Endodermal cell (in vitro differentiated cells): ENCODE results near the gene SLC29A4. TPM values are rescaled to one million over a fixed set of nuclear protein-coding genes. Genes with fewer than 3 reads are reported as not detected.

Experiments
- DNase-seq: peaks from one replicate; pipeline ENCODE4 v3.0.0-alpha.2; 2017
- H3K27ac ChIP-seq: 2 replicates; pipeline ENCODE4 v1.5.1; 2013; ENCODE audit warnings: mild to moderate bottlenecking, low read depth, low read length, moderate library complexity
- H3K27me3 ChIP-seq: 2 replicates; pipeline ENCODE4 v1.6.1; 2013; ENCODE audit warnings: mild to moderate bottlenecking, low read length, moderate library complexity; ENCODE audit not compliant: insufficient read depth, control insufficient read depth, poor library complexity, severe bottlenecking
- H3K36me3 ChIP-seq: 2 replicates; pipeline ENCODE4 v1.7.0; 2013; ENCODE audit warnings: mild to moderate bottlenecking, low read length, moderate library complexity; ENCODE audit not compliant: control insufficient read depth, insufficient read depth
- H3K4me1 ChIP-seq: one replicate; pipeline ENCODE4 v1.7.0; 2013; ENCODE audit warnings: low read length; ENCODE audit not compliant: control insufficient read depth, insufficient read depth
- H3K4me3 ChIP-seq: 2 replicates; pipeline ENCODE4 v1.5.1; 2013; ENCODE audit warnings: mild to moderate bottlenecking, low read length, moderate library complexity
- H3K9ac ChIP-seq: 2 replicates; pipeline ENCODE4 v1.6.1; 2013; ENCODE audit warnings: mild to moderate bottlenecking, low read length, moderate library complexity; ENCODE audit not compliant: poor library complexity, severe bottlenecking; ENCODE audit errors: extremely low read depth
- H3K9me3 ChIP-seq: 2 replicates; pipeline ENCODE4 v1.6.1; 2013; ENCODE audit warnings: mild to moderate bottlenecking, low read length, moderate library complexity; ENCODE audit not compliant: control insufficient read depth
- H3K27ac Mint-ChIP-seq: 2 replicates; pipeline ENCODE4 v1.8.0; 2020; ENCODE audit warnings: mixed read lengths
- H3K27me3 Mint-ChIP-seq: 2 replicates; pipeline ENCODE4 v1.8.0; 2021; ENCODE audit warnings: mild to moderate bottlenecking, mixed read lengths; ENCODE audit not compliant: insufficient read depth
- H3K36me3 Mint-ChIP-seq: 2 replicates; pipeline ENCODE4 v1.8.0; 2020; ENCODE audit warnings: low read depth, mixed read lengths
- H3K4me1 Mint-ChIP-seq: 2 replicates; pipeline ENCODE4 v1.8.0; 2020; ENCODE audit warnings: mixed read lengths
- H3K4me3 Mint-ChIP-seq: 2 replicates; pipeline ENCODE4 v1.8.0; 2020; ENCODE audit warnings: mild to moderate bottlenecking, moderate library complexity, mixed read lengths
- H3K9me3 Mint-ChIP-seq: 2 replicates; pipeline ENCODE4 v1.8.0; 2020; ENCODE audit warnings: mild to moderate bottlenecking, mixed read lengths
- CTCF ChIP-seq: fragments of 200-600 bp; sonication (generic); conservative IDR thresholded peaks from 2 replicates; pipeline ENCODE4 v1.5.0; 2021; ENCODE audit warnings: antibody characterized with exemption, mild to moderate bottlenecking
- WGBS, 2 experiments: methylation state at CpG; one replicate each; pipeline versions ENCODE4 v1.1.5 to v1.1.7; 2013; ENCODE audit warnings: missing lambda C conversion rate in 2 of 2, mixed read lengths in 1 of 2; ENCODE audit not compliant: insufficient coverage in 1 of 2, insufficient read length in 1 of 2; 5-methylcytosine and 5-hydroxymethylcytosine counted together
- total RNA-seq, 2 donors: library from RNA; stranded (reverse); fragmentation: NEBNext Ultra II Directional in 1 of 2; extraction: Animal tissue kit (Norgen Biotek cat#: 25700) in 1 of 2; gene quantifications; 2 replicates in 1 of 2; 3 replicates in 1 of 2; pipeline ENCODE4 v1.2.1, GENCODE V29; 2021

Gene SLC29A4
- total RNA-seq, 2 donors from 2014 or later = 15.0 to 23.8 TPM

GRCh38 chr7:5324961-5325360 lies 42.2 kb downstream of the SLC29A4 start:
- Histone ChIP-seq H3K4me3 (no peak overlapping the region), H3K27me3 (no peaks in the 10 kb centered on the region), H3K27ac (no peak overlapping the region), H3K4me1 (peaks cover 3% of the 10 kb centered on the region), H3K36me3 (peaks cover 73% of the 10 kb centered on the region), H3K9me3 (peaks cover 3% of the 10 kb centered on the region), H3K9ac (no peak overlapping the region)
- peaks cover 2% of the 10 kb centered on the region for H3K9me3 Mint-ChIP-seq
- no peak for DNase-seq
- WGBS, 2 experiments = 94 to 100% methylated on average over 1 to 10 of the region's 10 CpGs
- no peak overlapping the region for H3K4me3 Mint-ChIP-seq
- TF ChIP-seq CTCF = no peak
- H3K27me3 Mint-ChIP-seq = no peaks in the 10 kb centered on the region
- H3K4me1 Mint-ChIP-seq = no peaks in the 10 kb centered on the region
- H3K27ac Mint-ChIP-seq = no peak overlapping the region
- H3K36me3 Mint-ChIP-seq = peaks cover 61% of the 10 kb centered on the region

GRCh38 chr7:5330288-5330687 lies 47.5 kb downstream of the SLC29A4 start:
- Histone ChIP-seq H3K4me1 (peaks cover 3% of the 10 kb centered on the region), H3K9me3 (no peaks in the 10 kb centered on the region), H3K27ac (no peak overlapping the region), H3K9ac (no peak overlapping the region), H3K27me3 (no peaks in the 10 kb centered on the region), H3K36me3 (peaks cover 72% of the 10 kb centered on the region), H3K4me3 (no peak overlapping the region)
- H3K27ac Mint-ChIP-seq = no peak overlapping the region
- H3K36me3 Mint-ChIP-seq = peaks cover 58% of the 10 kb centered on the region
- no peaks in the 10 kb centered on the region for H3K4me1 Mint-ChIP-seq
- 98 to 100% methylated on average over 1 to 3 of the region's 3 CpGs for WGBS, 2 experiments
- no peaks in the 10 kb centered on the region for H3K27me3 Mint-ChIP-seq
- no peak for DNase-seq
- no peaks in the 10 kb centered on the region for H3K9me3 Mint-ChIP-seq
- H3K4me3 Mint-ChIP-seq = no peak overlapping the region
- TF ChIP-seq CTCF = no peak

GRCh38 chr7:5332579-5332978 lies 49.8 kb downstream of the SLC29A4 start:
- H3K9me3 Mint-ChIP-seq = peaks cover 6% of the 10 kb centered on the region
- Histone ChIP-seq H3K27me3 (no peaks in the 10 kb centered on the region), H3K36me3 (peaks cover 77% of the 10 kb centered on the region), H3K9ac (no peak overlapping the region), H3K4me1 (peaks cover 3% of the 10 kb centered on the region), H3K4me3 (no peak overlapping the region), H3K9me3 (peaks cover 10% of the 10 kb centered on the region), H3K27ac (no peak overlapping the region)
- no peaks in the 10 kb centered on the region for H3K27me3 Mint-ChIP-seq
- WGBS, 2 experiments = 96 to 98% methylated on average over 36 to 43 of the region's 43 CpGs
- H3K36me3 Mint-ChIP-seq = peaks cover 63% of the 10 kb centered on the region
- H3K4me3 Mint-ChIP-seq = no peak overlapping the region
- no peak overlapping the region for H3K27ac Mint-ChIP-seq
- no peak for TF ChIP-seq CTCF
- H3K4me1 Mint-ChIP-seq = no peaks in the 10 kb centered on the region
- no peak for DNase-seq
